ENCODE measurements around the gene RNF8. TPM values are rescaled to one million over a fixed set of nuclear protein-coding genes. Genes with fewer than 3 reads are reported as not detected.

The RNF8 gene
- total and polyA plus RNA-seq, 3 donors from 2014 or later: 44.0 to 49.9 (median 49.4) TPM

DNA sequence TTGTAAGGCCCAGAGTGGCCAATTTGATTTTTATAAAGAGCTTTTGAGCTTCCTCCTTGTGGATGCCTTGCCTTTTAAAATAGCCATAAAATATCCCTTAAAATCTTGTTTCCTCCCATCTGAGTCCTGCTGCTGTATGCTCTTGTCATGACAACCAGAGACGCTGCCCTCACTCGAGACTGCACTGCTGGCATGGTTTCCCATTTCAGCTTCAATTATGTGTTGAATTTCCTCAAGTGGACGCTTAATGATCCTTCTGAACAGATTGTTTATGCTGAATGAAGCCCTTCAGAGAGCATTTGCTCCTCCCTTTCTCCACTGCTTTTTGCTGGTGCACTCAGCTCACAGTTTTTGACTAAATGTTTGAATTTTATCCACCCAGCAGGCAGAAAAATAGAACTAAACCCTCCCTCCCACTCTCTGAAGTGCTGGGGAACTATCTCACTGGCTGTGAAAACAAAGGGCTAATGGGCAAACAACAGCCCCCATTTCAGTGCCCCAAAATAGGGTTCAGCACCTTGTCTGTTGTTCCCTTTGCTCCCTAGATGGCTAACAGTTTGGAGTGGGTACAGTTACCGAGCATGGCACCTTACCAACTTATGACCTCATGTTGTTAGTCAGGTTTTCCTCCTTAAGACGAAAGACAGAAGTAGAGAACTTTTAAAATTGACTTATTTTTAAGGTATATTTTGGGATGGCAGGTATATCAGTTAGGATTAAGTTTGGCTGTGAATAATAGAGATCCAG, 45.5 kb upstream of the RNF8 start:
- no peak for DNase-seq
- H3K27me3 ChIP-seq: no peaks in the 10 kb centered on the region
- intact Hi-C loops (cut with DNase I; ENCODE audit: low total_unique reads): no loop called here
- no peak overlapping the region for H3K27ac ChIP-seq
- H3K4me3 ChIP-seq: no peak overlapping the region
- peaks cover 8% of the 10 kb centered on the region for H3K4me1 ChIP-seq
- H3K36me3 ChIP-seq (ENCODE audit: low read depth, missing control alignments): no peaks in the 10 kb centered on the region
- no peaks in the 10 kb centered on the region for H3K9me3 ChIP-seq
- TF ChIP-seq, protein P1, sequence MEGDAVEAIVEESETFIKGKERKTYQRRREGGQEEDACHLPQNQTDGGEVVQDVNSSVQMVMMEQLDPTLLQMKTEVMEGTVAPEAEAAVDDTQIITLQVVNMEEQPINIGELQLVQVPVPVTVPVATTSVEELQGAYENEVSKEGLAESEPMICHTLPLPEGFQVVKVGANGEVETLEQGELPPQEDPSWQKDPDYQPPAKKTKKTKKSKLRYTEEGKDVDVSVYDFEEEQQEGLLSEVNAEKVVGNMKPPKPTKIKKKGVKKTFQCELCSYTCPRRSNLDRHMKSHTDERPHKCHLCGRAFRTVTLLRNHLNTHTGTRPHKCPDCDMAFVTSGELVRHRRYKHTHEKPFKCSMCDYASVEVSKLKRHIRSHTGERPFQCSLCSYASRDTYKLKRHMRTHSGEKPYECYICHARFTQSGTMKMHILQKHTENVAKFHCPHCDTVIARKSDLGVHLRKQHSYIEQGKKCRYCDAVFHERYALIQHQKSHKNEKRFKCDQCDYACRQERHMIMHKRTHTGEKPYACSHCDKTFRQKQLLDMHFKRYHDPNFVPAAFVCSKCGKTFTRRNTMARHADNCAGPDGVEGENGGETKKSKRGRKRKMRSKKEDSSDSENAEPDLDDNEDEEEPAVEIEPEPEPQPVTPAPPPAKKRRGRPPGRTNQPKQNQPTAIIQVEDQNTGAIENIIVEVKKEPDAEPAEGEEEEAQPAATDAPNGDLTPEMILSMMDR (IDR thresholded peaks at IDR 0.05): no peak
- WGBS, 2 donors: 55 to 72% methylated on average over 5 of the region's 5 CpGs

DNA sequence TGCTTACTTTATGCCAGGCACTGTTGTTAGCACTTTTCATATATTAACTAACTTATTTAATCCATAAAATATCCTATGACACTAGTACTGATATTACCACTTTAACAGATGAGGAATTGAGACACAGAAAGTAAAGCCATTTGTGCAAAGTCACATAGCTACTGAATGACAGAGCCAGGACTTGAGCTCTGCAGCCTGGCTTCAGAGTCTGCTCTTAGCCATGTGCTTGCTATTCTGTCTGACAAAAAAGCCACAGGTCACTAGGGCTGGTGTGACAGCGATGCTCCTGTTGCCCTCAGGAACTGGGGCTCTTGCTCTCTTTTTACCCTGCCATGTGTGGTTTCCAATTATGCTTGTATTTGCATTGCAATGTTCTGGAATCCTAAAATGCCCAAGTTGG, 44.7 kb upstream of the RNF8 start:
- intact Hi-C loops (cut with DNase I; ENCODE audit: low total_unique reads): no loop called here
- Histone ChIP-seq H3K4me3 (no peak overlapping the region), H3K4me1 (peaks cover 8% of the 10 kb centered on the region), H3K27ac (no peak overlapping the region), H3K36me3 (ENCODE audit: low read depth, missing control alignments) (no peaks in the 10 kb centered on the region), H3K9me3 (no peaks in the 10 kb centered on the region), H3K27me3 (no peaks in the 10 kb centered on the region)
- TF ChIP-seq, protein P1 (IDR thresholded peaks at IDR 0.05): no peak
- no peak for TF ChIP-seq POLR2A (IDR thresholded peaks at IDR 0.05)
- DNase-seq: no peak
- WGBS, 2 donors: 91 to 100% methylated on average over 1 of the region's 1 CpG

GRCh38 chr6:37309692-37310091, 44.1 kb upstream of the RNF8 start:
- no peak for TF ChIP-seq POLR2A (IDR thresholded peaks at IDR 0.05)
- TF ChIP-seq, protein P1 (IDR thresholded peaks at IDR 0.05): no peak
- WGBS, 2 donors: 63 to 67% methylated on average over 3 of the region's 3 CpGs
- intact Hi-C loops (cut with DNase I; ENCODE audit: low total_unique reads): no loop called here
- H3K4me1 ChIP-seq: peaks cover 8% of the 10 kb centered on the region
- no peaks in the 10 kb centered on the region for H3K36me3 ChIP-seq (ENCODE audit: low read depth, missing control alignments)
- H3K4me3 ChIP-seq: no peak overlapping the region
- H3K27me3 ChIP-seq: no peaks in the 10 kb centered on the region
- H3K27ac ChIP-seq: no peak overlapping the region
- no peaks in the 10 kb centered on the region for H3K9me3 ChIP-seq
- no peak for DNase-seq

DNA sequence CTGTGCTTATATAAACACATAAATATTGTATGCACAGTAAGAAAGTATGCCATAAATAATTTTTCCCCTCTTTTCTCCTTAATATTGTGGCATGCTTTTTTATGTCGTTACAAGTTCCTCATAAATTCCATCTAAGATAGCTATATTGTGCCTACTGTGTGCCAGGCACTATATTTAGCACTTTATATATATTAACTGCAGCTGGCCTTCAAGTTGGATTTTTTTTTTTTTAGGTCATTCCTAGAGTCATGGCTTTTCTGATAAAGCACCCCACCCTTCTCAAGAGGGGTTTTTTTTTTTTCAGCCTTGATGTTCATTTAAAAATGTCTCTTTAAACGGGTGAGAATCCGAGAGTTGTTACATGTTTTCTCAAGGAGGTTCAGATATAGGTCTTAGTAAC, 42.8 kb upstream of the RNF8 start:
- intact Hi-C loops (cut with DNase I; ENCODE audit: low total_unique reads): no loop called here

More for the DNA sequence above, 42.8 kb upstream of the RNF8 start:
- Histone ChIP-seq H3K27ac (no peak overlapping the region), H3K27me3 (no peaks in the 10 kb centered on the region), H3K4me1 (peaks cover 8% of the 10 kb centered on the region), H3K4me3 (no peak overlapping the region), H3K36me3 (ENCODE audit: low read depth, missing control alignments) (no peaks in the 10 kb centered on the region), H3K9me3 (no peaks in the 10 kb centered on the region)
- TF ChIP-seq, protein P1 (IDR thresholded peaks at IDR 0.05): no peak
- no peak for TF ChIP-seq POLR2A (IDR thresholded peaks at IDR 0.05)
- DNase-seq: no peak
- WGBS, 2 donors: 57 to 77% methylated on average over 3 of the region's 3 CpGs

Data from testis (tissue), 3 donors.